ENCODE results near the gene ZNF343.
A peak's percentile ranks its signal among the peaks of the same experiment; 100 is the strongest.

ZNF343 gene

GRCh38 chr20:2470423-2471193, 38.1 kb downstream of the ZNF343 start, which contains the start of gene SNRPB:
TSS of gene SNRPB (minus strand) at chr20:2470789. CDS start at chr20:2470690, 99 bp downstream.
- peak; percentile 91 for DNase-seq

- DNase-seq, result peak; percentile 38
Observed at GRCh38 chr20:2469991-2470422, 38.7 kb downstream of the ZNF343 start.

- no peak for DNase-seq
Observed at GRCh38 chr20:2468581-2469407, 39.9 kb downstream of the ZNF343 start.

- no peak for DNase-seq
Observed at GRCh38 chr20:2467412-2467811, 41.3 kb downstream of the ZNF343 start.

GRCh38 chr20:2465100-2465499, 43.6 kb downstream of the ZNF343 start:
- DNase-seq, result no peak

GRCh38 chr20:2463616-2464365, 44.9 kb downstream of the ZNF343 start:
- DNase-seq, result no peak

- no peak for DNase-seq
Observed at GRCh38 chr20:2462484-2462883, 46.2 kb downstream of the ZNF343 start.

GRCh38 chr20:2460752-2461424, 47.8 kb downstream of the ZNF343 start:
- no peak for DNase-seq

GRCh38 chr20:2459981-2460751, 48.5 kb downstream of the ZNF343 start:
- no peak for DNase-seq

- DNase-seq, result no peak
Observed at GRCh38 chr20:2458919-2459499, 49.7 kb downstream of the ZNF343 start.

GRCh38 chr20:2455771-2456497, 52.8 kb downstream of the ZNF343 start:
- DNase-seq, result no peak

GRCh38 chr20:2453792-2454191, 54.9 kb downstream of the ZNF343 start:
- no peak for DNase-seq

GRCh38 chr20:2451939-2452732, 56.6 kb downstream of the ZNF343 start:
- DNase-seq, result peak; percentile 43

GRCh38 chr20:2451422-2451821, 57.3 kb downstream of the ZNF343 start:
- no peak for DNase-seq

- DNase-seq, result no peak
Observed at GRCh38 chr20:2449386-2449785, 59.3 kb downstream of the ZNF343 start.

GRCh38 chr20:2446845-2447244, 61.9 kb downstream of the ZNF343 start:
- no peak for DNase-seq
